Astrocyte (in vitro differentiated cells and primary cell): ENCODE measurements around the gene TAAR9. TPM values are rescaled to one million over a fixed set of nuclear protein-coding genes. Genes with fewer than 3 reads are reported as not detected.
A peak's percentile ranks its signal among the peaks of the same experiment; 100 is the strongest.

Experiments used
- DNase-seq: peaks from one replicate; pipeline ENCODE4 v3.0.0-alpha.2; 2010; ENCODE audit warnings: low read depth
- FAIRE-seq: peaks from 2 replicates; lab custom pipeline; 2011; peaks lifted over from hg19 to GRCh38; lab: Jason Lieb, UNC
- H2AFZ ChIP-seq: 2 replicates; pipeline ENCODE4 v1.6.0; 2012; ENCODE audit warnings: low read depth, low read length, inconsistent platforms
- H3K27ac ChIP-seq: 2 replicates; pipeline ENCODE4 v1.5.1; 2011; ENCODE audit warnings: low read depth, low read length, inconsistent platforms
- H3K27me3 ChIP-seq: 2 replicates; pipeline ENCODE4 v1.6.0; 2011; ENCODE audit warnings: low read length, inconsistent platforms; ENCODE audit not compliant: insufficient read depth
- H3K36me3 ChIP-seq: 2 replicates; pipeline ENCODE4 v1.5.1; 2011; ENCODE audit warnings: low read length, inconsistent platforms; ENCODE audit not compliant: insufficient read depth
- H3K4me1 ChIP-seq: 2 replicates; pipeline ENCODE4 v1.5.1; 2011; ENCODE audit warnings: low read length, inconsistent platforms; ENCODE audit not compliant: insufficient read depth
- H3K4me2 ChIP-seq: 2 replicates; pipeline ENCODE4 v1.6.0; 2012; ENCODE audit warnings: low read length, inconsistent platforms
- H3K4me3 ChIP-seq: 2 replicates; pipeline ENCODE4 v1.5.1; 2011; ENCODE audit warnings: low read depth, mild to moderate bottlenecking, low read length, inconsistent platforms; ENCODE audit not compliant: insufficient read depth
- H3K79me2 ChIP-seq: 2 replicates; pipeline ENCODE4 v1.6.0; 2012; ENCODE audit warnings: mild to moderate bottlenecking, low read length, inconsistent platforms; ENCODE audit not compliant: insufficient read depth
- H3K9ac ChIP-seq: 2 replicates; pipeline ENCODE4 v1.6.0; 2012; ENCODE audit warnings: mild to moderate bottlenecking, low read length, inconsistent platforms
- H3K9me3 ChIP-seq: 2 replicates; pipeline ENCODE4 v1.5.1; 2012; ENCODE audit warnings: low read depth, mild to moderate bottlenecking, low read length, inconsistent platforms; ENCODE audit not compliant: insufficient read depth
- H4K20me1 ChIP-seq: 2 replicates; pipeline ENCODE4 v1.6.0; 2012; ENCODE audit warnings: low read length, inconsistent platforms; ENCODE audit not compliant: insufficient read depth
- H3K27ac Mint-ChIP-seq: one replicate; pipeline ENCODE4 v1.8.0; 2021; ENCODE audit warnings: mild to moderate bottlenecking, mixed read lengths; ENCODE audit not compliant: unreplicated experiment
- H3K27me3 Mint-ChIP-seq: one replicate; pipeline ENCODE4 v1.8.0; 2021; ENCODE audit warnings: low read depth, mixed read lengths; ENCODE audit not compliant: unreplicated experiment
- H3K36me3 Mint-ChIP-seq: one replicate; pipeline ENCODE4 v1.8.0; 2021; ENCODE audit warnings: low read depth, mixed read lengths; ENCODE audit not compliant: unreplicated experiment
- H3K4me1 Mint-ChIP-seq: one replicate; pipeline ENCODE4 v1.8.0; 2021; ENCODE audit warnings: low read depth, mixed read lengths; ENCODE audit not compliant: unreplicated experiment
- H3K4me3 Mint-ChIP-seq: one replicate; pipeline ENCODE4 v1.8.0; 2021; ENCODE audit warnings: mild to moderate bottlenecking, moderate library complexity, mixed read lengths; ENCODE audit not compliant: unreplicated experiment
- H3K9me3 Mint-ChIP-seq: one replicate; pipeline ENCODE4 v1.8.0; 2021; ENCODE audit warnings: mild to moderate bottlenecking, mixed read lengths; ENCODE audit not compliant: unreplicated experiment
- CTCF ChIP-seq: IDR thresholded peaks from 2 replicates; pipeline ENCODE4 v1.5.1; 2011; ENCODE audit warnings: low read depth, mild to moderate bottlenecking, inconsistent platforms, low read length, moderate library complexity; ENCODE audit not compliant: insufficient read depth
- EZH2 ChIP-seq: IDR thresholded peaks from 2 replicates; pipeline ENCODE4 v1.6.1; 2012; ENCODE audit warnings: mild to moderate bottlenecking, low read length, inconsistent platforms; ENCODE audit not compliant: insufficient read depth
- total RNA-seq: library from RNA; stranded (reverse); gene quantifications from 2 replicates; pipeline ENCODE4 v1.2.1, GENCODE V29; 2021

Gene TAAR9
- total RNA-seq, 1 donor from 2014 or later = not detected

- Histone ChIP-seq H3K27ac (no peak overlapping the region), H3K27me3 (peaks cover 6% of the 10 kb centered on the region), H2AFZ (no peak overlapping the region), H3K9ac (no peak overlapping the region), H3K9me3 (no peaks in the 10 kb centered on the region), H3K4me1 (peaks cover 7% of the 10 kb centered on the region), H3K4me2 (no peak overlapping the region), H3K36me3 (no peaks in the 10 kb centered on the region), H3K4me3 (no peak overlapping the region), H4K20me1 (peaks cover 15% of the 10 kb centered on the region), H3K79me2 (peaks cover 22% of the 10 kb centered on the region)
- Mint-ChIP-seq H3K4me3 (no peak overlapping the region), H3K36me3 (no peaks in the 10 kb centered on the region), H3K4me1 (peaks cover 12% of the 10 kb centered on the region), H3K27ac (no peak overlapping the region), H3K27me3 (peaks cover 2% of the 10 kb centered on the region), H3K9me3 (no peaks in the 10 kb centered on the region)
- FAIRE-seq = no peak
- TF ChIP-seq CTCF (no peak), EZH2 (no peak)
- no peak for DNase-seq
These were observed 22.7 kb upstream of the TAAR9 start for GRCh38 chr6:132515386-132515785.

GRCh38 chr6:132520953-132521352, 17.1 kb upstream of the TAAR9 start:
- H3K27ac ChIP-seq = no peak overlapping the region
- H4K20me1 ChIP-seq = no peaks in the 10 kb centered on the region
- H3K36me3 ChIP-seq = no peaks in the 10 kb centered on the region
- H3K9ac ChIP-seq = no peak overlapping the region
- H3K27me3 ChIP-seq = peaks cover 1% of the 10 kb centered on the region
- no peak overlapping the region for H3K4me3 ChIP-seq
- H3K4me1 ChIP-seq = no peaks in the 10 kb centered on the region
- Mint-ChIP-seq H3K4me3 (no peak overlapping the region), H3K27ac (no peak overlapping the region), H3K36me3 (no peaks in the 10 kb centered on the region), H3K9me3 (no peaks in the 10 kb centered on the region), H3K27me3 (peaks cover 2% of the 10 kb centered on the region), H3K4me1 (no peaks in the 10 kb centered on the region)
- no peaks in the 10 kb centered on the region for H3K79me2 ChIP-seq
- no peaks in the 10 kb centered on the region for H3K9me3 ChIP-seq
- peak; percentile 45 for DNase-seq
- FAIRE-seq = no peak
- TF ChIP-seq EZH2 (no peak), CTCF (no peak)
- no peak overlapping the region for H3K4me2 ChIP-seq
- no peak overlapping the region for H2AFZ ChIP-seq

- Histone ChIP-seq H3K9me3 (no peaks in the 10 kb centered on the region), H3K27ac (no peak overlapping the region), H3K4me3 (no peak overlapping the region), H3K4me1 (no peaks in the 10 kb centered on the region), H3K36me3 (no peaks in the 10 kb centered on the region), H3K27me3 (peaks cover under 1% of the 10 kb centered on the region), H4K20me1 (no peaks in the 10 kb centered on the region), H3K9ac (no peak overlapping the region), H2AFZ (no peak overlapping the region), H3K4me2 (no peak overlapping the region), H3K79me2 (no peaks in the 10 kb centered on the region)
- Mint-ChIP-seq H3K27ac (no peak overlapping the region), H3K4me3 (no peak overlapping the region), H3K36me3 (no peaks in the 10 kb centered on the region), H3K4me1 (no peaks in the 10 kb centered on the region), H3K27me3 (no peaks in the 10 kb centered on the region), H3K9me3 (no peaks in the 10 kb centered on the region)
- FAIRE-seq (peak; percentile 9), DNase-seq (no peak)
- TF ChIP-seq EZH2 = no peak
- TF ChIP-seq CTCF = no peak
These were observed 13.4 kb upstream of the TAAR9 start for GRCh38 chr6:132524646-132525045.
